HEK293T (cell line): ENCODE results near the gene RTEL1.

ENCODE experiments used
- CTBP1 ChIP-seq: fragments of 450-650 bp; IDR thresholded peaks from 2 replicates; pipeline ENCODE4 v1.6.1; 2016; ENCODE audit warnings: borderline replicate concordance
- ELF4 ChIP-seq: fragments of 450-650 bp; IDR thresholded peaks from 2 replicates; pipeline ENCODE4 v1.6.1; 2017; ENCODE audit warnings: antibody characterized with exemption
- SP1 ChIP-seq: fragments of 450-650 bp; IDR thresholded peaks from 2 replicates; pipeline ENCODE4 v1.6.1; 2017
- TARDBP ChIP-seq: fragments of 450-650 bp; IDR thresholded peaks from 2 replicates; pipeline ENCODE4 v1.6.1; 2016
- ZNF384 ChIP-seq: fragments of 450-650 bp; IDR thresholded peaks from 2 replicates; pipeline ENCODE4 v1.6.1; 2016

DNA sequence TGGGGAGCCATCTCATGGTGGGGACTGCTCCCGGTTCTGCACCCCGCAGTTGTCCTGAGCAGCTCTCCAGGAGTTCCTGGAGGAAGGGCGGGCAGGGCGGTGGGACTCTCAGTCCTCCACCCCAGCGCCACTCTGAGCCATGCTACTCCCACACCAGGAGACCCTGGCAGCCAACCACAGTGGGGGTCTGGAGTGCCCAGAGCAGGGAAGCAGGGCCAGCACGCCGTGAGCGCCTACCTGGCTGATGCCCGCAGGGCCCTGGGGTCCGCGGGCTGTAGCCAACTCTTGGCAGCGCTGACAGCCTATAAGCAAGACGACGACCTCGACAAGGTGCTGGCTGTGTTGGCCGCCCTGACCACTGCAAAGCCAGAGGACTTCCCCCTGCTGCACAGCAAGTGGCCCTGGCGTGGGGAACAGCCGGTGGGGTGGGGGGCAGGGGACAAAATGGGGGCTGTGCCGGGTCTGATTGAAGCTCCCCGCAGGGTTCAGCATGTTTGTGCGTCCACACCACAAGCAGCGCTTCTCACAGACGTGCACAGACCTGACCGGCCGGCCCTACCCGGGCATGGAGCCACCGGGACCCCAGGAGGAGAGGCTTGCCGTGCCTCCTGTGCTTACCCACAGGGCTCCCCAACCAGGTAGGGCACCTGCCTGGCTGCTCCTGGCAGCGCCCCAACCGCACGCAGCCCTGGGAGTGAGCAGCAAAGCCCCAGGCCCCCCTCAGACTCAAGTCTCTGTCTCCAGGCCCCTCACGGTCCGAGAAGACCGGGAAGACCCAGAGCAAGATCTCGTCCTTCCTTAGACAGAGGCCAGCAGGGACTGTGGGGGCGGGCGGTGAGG is 36.7 kb downstream of the RTEL1 start:
- TF ChIP-seq ZNF384 (no peak), SP1 (no peak), TARDBP (no peak), CTBP1 (no peak), ELF4 (no peak)
